Measurements from ENCODE around the gene TXK. TPM values are rescaled to one million over a fixed set of nuclear protein-coding genes. Genes with fewer than 3 reads are reported as not detected.
A peak's percentile ranks its signal among the peaks of the same experiment; 100 is the strongest.

Gene TXK
- polyA plus RNA-seq, 1 of the 3 experiments (the other 2 are of a cell fraction) = 0.61 TPM

GRCh38 chr4:48081196-48081595 is 52.9 kb downstream of the TXK start:
- POLR2A ChIA-PET = no interaction called here
- no peak for DNase-seq
- Histone ChIP-seq H3K4me3 (ENCODE audit: low read depth in 2 of 2, low read length in 1 of 2) (no peak overlapping the region), H3F3A (replicated peaks; ENCODE audit: insufficient read depth) (peaks cover 8% of the 10 kb centered on the region), H3K4me1 (ENCODE audit: control insufficient read depth in 1 of 2, insufficient read depth in 2 of 2, low read depth in 1 of 2, low read length in 1 of 2) (peaks cover 4 to 15% of the 10 kb centered on the region in 2 experiments; a peak in 2 of 4 replicates), H3K4me2 (no peak overlapping the region; the same call in 1 of the 2 replicates), H2AFZ (ENCODE audit: low read depth) (no peak overlapping the region), H3K79me2 (ENCODE audit: insufficient read depth) (no peaks in the 10 kb centered on the region), H3K36me3 (replicated peaks in 1 of 2; ENCODE audit: control insufficient read depth in 1 of 2, insufficient read depth in 2 of 2, low read length in 1 of 2) (no peaks in the 10 kb centered on the region), H3K9me2 (no peaks in the 10 kb centered on the region), H4K20me1 (ENCODE audit: insufficient read depth) (no peaks in the 10 kb centered on the region), H3K27ac (ENCODE audit: low read depth in 2 of 2, low read length in 1 of 2) (peak overlapping the region in 1 of 2 experiments; percentile 39; a peak in 1 of 4 replicates), H3K9ac (no peak overlapping the region), H3K9me3 (no peaks in the 10 kb centered on the region), H3K27me3 (ENCODE audit: insufficient read depth) (no peaks in the 10 kb centered on the region)
- WGBS (ENCODE audit: low lambda C conversion rate) = 17% methylated on average over 1 of the region's 1 CpG
- CTCF ChIA-PET = interaction anchor here (2.0 kb wide), 1 partner anchor 78 kb away, joined by 9 read pairs; no protein-coding TSS in a partner anchor
- TF ChIP-seq POLR2AphosphoS5 (IDR thresholded peaks at IDR 0.05; ENCODE audit: low read depth, low read length) (no peak), FOSL2 (IDR thresholded peaks at IDR 0.05; ENCODE audit: borderline replicate concordance, low read depth) (peak; percentile 50; the same call in 1 of the 2 replicates), TEAD4 (IDR thresholded peaks at IDR 0.05; ENCODE audit: borderline replicate concordance, insufficient read depth) (0 out of 2 replicates have a peak, but pooled peaks have one; percentile 34), EZH2phosphoT487 (IDR thresholded peaks at IDR 0.05; ENCODE audit: borderline replicate concordance, low read depth) (no peak), JUND (IDR thresholded peaks at IDR 0.05) (peak; percentile 39; the same call in 1 of the 2 replicates), USF2 (IDR thresholded peaks at IDR 0.05; ENCODE audit: borderline replicate concordance, low read depth, low read length) (no peak), NRF1 (IDR thresholded peaks at IDR 0.05; ENCODE audit: low read depth, low read length) (no peak), CTCF (IDR thresholded peaks at IDR 0.05) (no peak), PBX3 (IDR thresholded peaks at IDR 0.05) (no peak), TCF12 (IDR thresholded peaks at IDR 0.05) (peak; percentile 42; the same call in 1 of the 2 replicates), RAD21 (IDR thresholded peaks at IDR 0.05; ENCODE audit: low read length) (no peak), ELF1 (IDR thresholded peaks at IDR 0.05) (no peak), MXI1 (IDR thresholded peaks at IDR 0.05; ENCODE audit: low read depth, low read length) (no peak), NFIC (IDR thresholded peaks at IDR 0.05; ENCODE audit: borderline replicate concordance) (no peak), RXRA (IDR thresholded peaks at IDR 0.05; ENCODE audit: borderline replicate concordance, low read depth) (no peak), CHD2 (IDR thresholded peaks at IDR 0.05; ENCODE audit: low read length, partially characterized antibody) (no peak), GABPA (IDR thresholded peaks at IDR 0.05; ENCODE audit: low read depth) (no peak), EP300 (IDR thresholded peaks at IDR 0.05; ENCODE audit: borderline replicate concordance in 1 of 2, low read depth in 1 of 2, low read length in 1 of 2) (peak in 1 of 2 experiments; percentile 18; a peak in 1 of 4 replicates), MEF2A (IDR thresholded peaks at IDR 0.05; ENCODE audit: borderline replicate concordance, low read depth) (no peak), FOXM1 (IDR thresholded peaks at IDR 0.05; ENCODE audit: low read depth) (no peak)
